ENCODE measurements around the gene SGSM2. TPM values are rescaled to one million over a fixed set of nuclear protein-coding genes. Genes with fewer than 3 reads are reported as not detected.

The SGSM2 gene
- total and polyA plus RNA-seq, 2 of the 13 experiments (the other 11 are each of a cell fraction or from before 2014, with no cell fraction given) = 30.4 to 51.3 TPM

GRCh38 chr17:2336215-2336851 lies 968 bp upstream of the SGSM2 start, which contains the start of gene TSR1 (continued):
- peak; percentile 74; the same call in 1 of the 2 replicates for TF ChIP-seq ZNF660 (CRISPR knock-in tag; IDR thresholded peaks at IDR 0.05; ENCODE audit: borderline replicate concordance, low read depth)
- TF ChIP-seq NFE2 (CRISPR knock-in tag; IDR thresholded peaks at IDR 0.05) = peak; percentile 26; the same call in 1 of the 2 replicates
- peak; percentile 76; the same call in 1 of the 2 replicates for TF ChIP-seq BRCA1 (CRISPR knock-in tag; IDR thresholded peaks at IDR 0.05)
- TF ChIP-seq TEAD2 (CRISPR knock-in tag; IDR thresholded peaks at IDR 0.05) = peak; percentile 80; the same call in 1 of the 2 replicates
- TF ChIP-seq ZBTB20 (CRISPR knock-in tag; IDR thresholded peaks at IDR 0.05; ENCODE audit: borderline replicate concordance, low read depth) = no peak
- peak; percentile 33; the same call in 1 of the 2 replicates for TF ChIP-seq IRF2 (CRISPR knock-in tag; IDR thresholded peaks at IDR 0.05)
- peak; percentile 95 for TF ChIP-seq MYPOP (CRISPR knock-in tag; IDR thresholded peaks at IDR 0.05)
- TF ChIP-seq ETS1 (CRISPR knock-in tag; IDR thresholded peaks at IDR 0.05) = peak; percentile 38; the same call in 1 of the 2 replicates
- no peak for TF ChIP-seq TBL1XR1 (IDR thresholded peaks at IDR 0.05; ENCODE audit: borderline replicate concordance, low read length, partially characterized antibody)
- peak; percentile 87 for TF ChIP-seq TFDP2 (CRISPR knock-in tag; IDR thresholded peaks at IDR 0.05)
- no peak; the same call in none of the 2 replicates for TF ChIP-seq ZFP1 (CRISPR knock-in tag; IDR thresholded peaks at IDR 0.05)
- TF ChIP-seq ZNF331 (CRISPR knock-in tag; IDR thresholded peaks at IDR 0.05) = peak; percentile 72
- no peak for TF ChIP-seq CHD4 (IDR thresholded peaks at IDR 0.05; ENCODE audit: borderline replicate concordance, low read length)
- no peak for TF ChIP-seq FOXM1 (CRISPR knock-in tag; IDR thresholded peaks at IDR 0.05)
- TF ChIP-seq ZBTB44 (CRISPR knock-in tag; IDR thresholded peaks at IDR 0.05) = 0 out of 2 replicates have a peak, but pooled peaks have one; percentile 23
- TF ChIP-seq KAT2B (IDR thresholded peaks at IDR 0.05; ENCODE audit: borderline replicate concordance, low read depth, low read length) = no peak
- TF ChIP-seq HDAC2 (CRISPR knock-in tag; IDR thresholded peaks at IDR 0.05) = peak; percentile 74; the same call in 1 of the 2 replicates
- TF ChIP-seq KDM5A (IDR thresholded peaks at IDR 0.05; ENCODE audit: borderline replicate concordance, low read length) = peak; percentile 97
- TF ChIP-seq ZNF207 (IDR thresholded peaks at IDR 0.05; ENCODE audit: borderline replicate concordance) = no peak
- TF ChIP-seq HOXA7 (CRISPR knock-in tag; IDR thresholded peaks at IDR 0.05) = no peak
- no peak for TF ChIP-seq ZSCAN30 (CRISPR knock-in tag; IDR thresholded peaks at IDR 0.05)
- TF ChIP-seq SP4 (CRISPR knock-in tag; IDR thresholded peaks at IDR 0.05) = peak; percentile 76; the same call in 1 of the 2 replicates
- no peak for TF ChIP-seq CEBPG (CRISPR knock-in tag; IDR thresholded peaks at IDR 0.05)
- no peak for TF ChIP-seq JUN (CRISPR knock-in tag; IDR thresholded peaks at IDR 0.05)

Measured in HepG2 (cell line).